Umbilical cord (tissue), 2 donors: Measurements from ENCODE around the gene THAP4. TPM values are rescaled to one million over a fixed set of nuclear protein-coding genes. Genes with fewer than 3 reads are reported as not detected.

Experiments
- DNase-seq: peaks from one replicate; pipeline ENCODE4 v3.0.0-alpha.2; 2015; ENCODE audit warnings: low spot score
- total RNA-seq: library from RNA; depleted of rRNA; stranded (reverse); fragments of >200 nt; gene quantifications from one replicate; pipeline ENCODE4 v1.2.3, GENCODE V29; 2014; ENCODE audit warnings: low replicate concordance; ENCODE audit not compliant: insufficient read depth

THAP4 gene
- total RNA-seq, 1 donor from 2014 or later: 21.4 TPM

DNA sequence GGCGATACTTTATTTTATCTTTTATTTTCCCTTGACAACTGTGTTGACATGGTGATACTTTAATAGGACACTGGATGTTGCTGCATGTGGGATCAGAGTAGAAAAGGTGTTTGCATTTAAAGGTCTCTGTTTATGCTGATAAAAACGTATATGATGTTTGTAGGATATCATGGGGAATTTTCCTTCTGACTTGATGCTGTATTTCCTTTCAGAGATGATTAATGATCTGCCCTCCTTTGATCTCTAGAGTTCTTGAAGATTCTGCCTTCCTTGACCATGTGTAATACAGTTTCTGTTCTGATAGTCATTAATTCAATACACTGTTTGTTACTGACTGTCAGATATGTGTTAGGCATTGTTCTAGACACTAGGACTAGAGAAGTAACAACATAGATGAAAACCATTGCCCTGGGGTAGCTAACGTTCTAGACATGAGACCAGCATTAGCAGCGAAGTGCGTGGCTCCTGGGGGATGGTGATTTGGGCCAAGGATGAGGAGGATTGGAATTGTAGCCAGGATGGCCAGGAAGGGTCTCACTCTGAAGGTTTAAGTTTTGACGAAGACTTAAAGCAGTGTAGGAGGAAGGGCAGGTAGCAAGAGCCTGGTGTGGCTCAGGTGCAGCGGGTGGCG, 3.3 kb upstream of the THAP4 start:
- DNase-seq: no peak

DNA sequence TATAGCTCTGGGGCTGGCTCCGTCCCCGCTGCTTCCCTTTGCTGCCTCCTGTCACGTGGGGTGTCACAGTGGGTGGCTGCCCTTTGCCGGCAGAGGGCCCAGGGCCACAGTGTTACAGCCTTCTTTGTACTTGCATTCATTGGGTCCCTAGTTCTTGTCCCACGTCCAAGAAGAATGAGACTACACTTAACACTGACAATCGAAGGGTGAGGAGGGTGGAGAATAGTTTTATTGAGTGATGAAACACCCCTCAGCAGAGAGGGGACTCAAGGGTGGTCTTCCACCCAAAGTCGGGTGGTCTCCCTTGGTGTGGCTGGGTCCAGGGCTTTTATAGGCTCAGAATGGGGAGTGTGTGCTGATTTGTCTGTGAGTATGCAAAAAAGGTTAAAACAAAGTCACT, 2.4 kb upstream of the THAP4 start:
- DNase-seq: no peak

DNA sequence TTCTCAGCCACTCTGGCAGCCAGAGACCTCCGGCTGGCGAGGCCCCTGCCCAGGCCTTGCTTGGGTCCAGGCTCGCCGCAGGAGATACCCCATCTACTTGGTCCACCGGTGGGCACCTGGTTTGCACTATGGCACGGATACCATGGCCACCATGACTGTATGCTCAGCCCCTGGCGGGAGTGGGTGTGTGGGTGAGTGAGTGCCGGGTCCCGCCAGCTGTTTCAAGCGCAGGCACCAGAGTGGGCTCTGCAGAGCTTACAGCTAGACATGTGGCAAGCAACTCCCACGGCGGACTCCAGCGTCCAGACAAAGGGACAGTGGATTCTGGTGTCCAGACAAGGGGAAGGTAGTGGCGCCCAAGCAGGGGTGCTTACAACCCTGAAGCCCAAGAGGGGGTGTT, 2.0 kb upstream of the THAP4 start:
- no peak for DNase-seq

DNA sequence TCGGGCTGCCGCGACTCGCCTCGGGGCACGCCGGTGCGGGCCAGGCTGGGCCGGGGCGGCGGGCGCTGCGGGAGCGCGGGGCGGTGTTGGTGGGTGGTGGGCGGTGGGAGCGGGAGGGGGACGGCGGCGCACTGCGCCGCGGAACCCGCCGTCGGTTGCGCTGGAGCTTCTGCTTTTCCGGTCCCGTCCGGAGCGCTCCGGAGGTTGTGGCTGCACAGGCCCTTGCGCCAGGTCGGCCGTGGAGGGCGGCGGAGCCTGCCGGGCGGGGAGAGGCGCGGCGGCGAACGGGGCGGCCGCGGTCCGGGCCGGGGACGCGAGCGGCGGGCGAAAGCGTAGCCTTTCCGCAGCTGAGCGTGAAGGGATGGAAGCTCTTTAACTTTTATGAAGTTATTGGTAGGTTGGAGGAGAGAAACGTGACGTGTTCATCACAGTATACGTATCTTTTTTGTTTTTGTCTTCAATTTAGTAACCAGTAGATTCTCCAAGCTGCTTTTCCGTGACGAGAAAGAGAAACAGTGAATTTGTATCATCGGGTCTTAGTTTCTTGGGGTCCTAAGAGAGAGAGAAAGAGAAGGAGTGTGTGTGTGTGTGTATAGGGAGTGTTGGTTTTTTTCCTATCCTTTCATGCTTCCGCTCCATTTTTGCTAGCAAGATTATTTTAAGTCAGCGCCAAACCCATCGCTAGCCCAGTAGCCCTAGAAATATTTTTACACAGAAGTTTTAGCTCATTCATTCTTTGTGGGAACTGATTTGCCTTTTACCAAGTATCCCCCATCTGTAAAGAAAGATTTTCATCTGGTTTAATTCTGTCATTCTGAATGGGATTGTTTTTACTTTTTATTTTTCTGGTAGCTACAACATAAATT, 1.1 kb upstream of the THAP4 start:
- DNase-seq: no peak

DNA sequence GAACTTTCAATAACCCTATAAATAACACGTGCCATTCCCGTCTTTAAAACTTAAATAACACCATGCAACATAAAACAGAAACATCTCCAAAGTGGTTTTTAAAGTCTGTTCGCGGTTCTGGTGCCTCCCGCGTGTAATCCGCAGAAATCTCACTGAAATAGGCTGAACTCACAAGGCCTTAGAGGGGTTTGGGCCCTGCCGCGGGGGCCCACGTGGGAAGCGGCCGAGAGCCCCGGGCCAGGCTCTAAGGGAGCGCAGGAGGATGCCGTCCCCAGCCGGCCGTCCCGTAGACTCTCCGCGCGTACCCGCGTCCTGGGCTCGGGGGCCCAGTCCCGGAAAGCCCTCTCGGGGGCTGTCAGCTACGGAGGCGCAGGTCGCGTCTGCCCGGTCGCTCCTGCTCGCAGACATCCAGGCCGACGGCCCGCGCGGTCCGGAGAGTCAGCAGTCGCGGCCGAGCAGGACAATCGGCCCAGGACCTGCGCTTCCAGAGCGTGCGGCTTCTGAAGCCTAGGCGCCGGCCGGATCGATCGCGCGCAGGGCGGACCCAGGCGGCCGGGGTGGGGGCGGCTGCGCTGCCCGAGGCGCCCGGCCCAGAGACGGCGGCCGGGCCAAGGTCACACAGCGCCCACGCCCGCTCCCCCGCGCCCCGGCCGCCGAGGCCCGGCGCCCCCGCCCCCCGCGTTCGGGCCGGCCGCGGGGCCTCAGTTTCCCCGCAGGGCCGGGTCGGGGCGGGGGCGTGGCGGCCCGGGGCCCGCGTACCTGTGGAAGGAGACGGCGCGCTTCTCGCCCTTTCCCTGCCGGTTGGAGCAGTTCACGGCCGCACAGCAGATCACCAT, 558 bp downstream of the THAP4 start:
- DNase-seq: peak; percentile 33

DNA sequence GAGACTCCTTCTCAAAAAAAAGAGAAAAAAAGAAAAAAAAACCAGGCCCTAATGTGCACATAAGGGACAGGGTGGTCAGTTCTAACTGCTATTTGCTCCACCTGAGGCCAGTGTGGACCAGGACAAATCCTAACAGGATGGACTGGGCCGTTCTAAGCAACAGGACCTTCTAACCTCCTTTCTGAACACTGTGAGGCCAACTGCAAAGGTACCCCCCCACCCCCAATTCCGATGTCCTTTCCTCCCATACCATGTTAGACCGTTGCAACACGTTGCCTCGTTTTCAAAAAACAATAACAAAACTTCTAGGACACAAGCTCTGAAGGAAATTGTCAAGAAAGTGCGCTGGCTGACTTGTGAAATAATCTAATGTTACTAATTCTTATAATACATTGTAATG, 1.2 kb downstream of the THAP4 start:
- no peak for DNase-seq

DNA sequence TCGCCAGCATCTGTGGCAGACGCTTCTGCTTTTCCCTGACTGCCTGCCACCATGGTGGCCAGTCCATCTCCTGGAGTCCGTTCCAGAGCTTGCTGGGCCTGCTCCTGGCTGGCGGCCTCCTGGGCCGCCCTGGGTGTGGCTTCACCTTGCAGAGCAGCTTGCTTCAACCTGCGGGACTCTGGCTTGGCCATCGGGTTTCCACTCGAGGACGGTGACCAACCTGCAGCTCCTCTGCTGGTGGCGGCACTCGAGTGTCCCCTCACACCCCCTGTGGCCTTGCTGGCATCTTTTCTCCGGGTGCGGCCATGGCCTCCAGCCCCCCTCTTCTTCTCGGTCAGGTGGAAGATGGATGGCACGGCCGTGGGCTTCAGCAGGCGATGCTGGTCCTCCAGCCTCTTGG, 3.4 kb downstream of the THAP4 start:
- no peak for DNase-seq

DNA sequence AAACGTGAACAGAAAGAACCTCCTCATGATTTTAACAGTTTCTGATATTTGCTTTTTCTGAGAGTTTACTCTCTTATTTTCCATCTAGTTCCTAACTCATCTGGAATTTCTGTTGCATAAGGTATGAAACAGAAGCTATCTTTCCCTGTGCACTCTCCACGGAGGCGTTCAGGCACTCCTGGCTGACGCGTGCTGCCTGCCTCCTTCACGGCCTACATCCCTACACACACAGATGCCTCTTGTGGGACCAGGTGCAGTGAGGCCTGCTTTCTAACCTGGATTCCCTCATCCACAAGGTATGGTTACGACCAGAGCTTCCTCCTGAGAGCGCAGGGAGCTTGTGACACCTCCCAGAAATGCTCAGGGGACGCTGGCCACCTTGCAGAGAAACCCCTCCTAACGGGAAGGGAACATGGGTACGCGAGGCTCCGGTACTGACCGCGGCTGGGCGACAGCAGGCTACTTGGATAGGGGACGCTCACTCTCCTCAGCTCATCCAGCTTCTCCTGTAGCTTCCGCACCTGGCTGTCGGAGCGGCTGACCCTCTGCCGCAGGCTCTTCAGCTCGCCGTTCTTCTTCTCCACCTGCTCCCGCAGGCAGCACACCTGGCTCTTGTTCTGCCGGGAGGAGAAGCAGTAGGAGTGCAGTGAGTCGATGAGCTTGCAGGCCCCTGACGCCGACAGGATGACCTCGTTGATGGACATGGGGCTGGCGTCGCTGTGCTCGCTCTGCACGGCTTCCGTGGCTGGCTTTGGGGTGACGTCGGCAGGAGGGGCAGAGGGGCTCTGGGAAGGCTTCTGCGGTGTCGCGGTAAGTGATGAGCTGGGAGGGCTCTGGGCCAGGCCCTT, 4.3 kb downstream of the THAP4 start:
- DNase-seq: no peak

DNA sequence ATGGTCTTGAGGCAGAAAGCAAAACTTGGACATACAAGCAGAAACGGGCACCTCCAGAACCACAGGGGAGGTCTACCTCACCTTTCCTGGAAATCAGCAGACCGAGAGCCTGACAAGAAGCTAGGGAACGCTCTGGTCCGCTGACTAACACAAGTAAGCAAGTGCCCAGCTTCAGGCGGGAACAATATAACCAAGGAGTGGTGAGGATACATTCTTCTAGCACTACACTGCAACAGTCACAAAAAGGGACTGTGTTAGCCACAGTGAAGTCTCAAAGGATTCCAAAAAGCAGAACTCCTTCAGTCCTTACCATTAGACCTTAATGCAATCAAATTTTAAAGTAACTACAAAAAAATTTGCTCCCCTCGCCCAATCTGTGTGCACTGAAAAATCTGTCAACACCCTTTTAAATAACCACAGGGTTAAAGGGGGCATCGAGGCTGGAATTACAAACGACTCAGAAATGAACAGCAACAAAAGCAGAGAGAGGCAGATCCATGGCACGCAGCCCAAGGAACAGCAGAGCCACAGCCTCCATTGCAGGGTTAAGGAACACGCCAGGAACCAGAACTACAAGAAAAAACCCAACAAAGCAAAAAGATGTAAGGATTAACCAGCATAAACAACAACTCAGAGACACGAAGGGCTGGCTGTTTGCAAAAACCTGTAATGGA, 7.1 kb downstream of the THAP4 start:
- no peak for DNase-seq

DNA sequence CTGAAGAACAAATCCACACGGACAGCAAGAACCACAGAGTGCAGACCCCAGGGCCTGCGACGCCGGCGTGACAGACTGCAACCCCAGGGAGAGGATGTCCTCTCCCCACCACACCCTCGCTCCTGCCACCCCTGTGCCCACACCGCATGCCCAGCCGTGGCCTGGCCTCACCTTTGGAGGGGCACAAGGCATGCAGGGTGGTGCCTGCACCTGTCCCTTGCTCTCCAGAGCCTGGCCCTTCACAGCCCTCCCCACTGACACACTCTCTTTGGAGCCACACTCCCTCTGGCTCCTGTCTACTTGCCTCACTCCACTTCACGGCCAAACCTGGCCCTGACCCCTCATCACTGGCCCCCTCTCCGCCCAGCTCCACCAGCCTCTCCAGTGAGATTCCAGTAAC, 9.3 kb downstream of the THAP4 start:
- no peak for DNase-seq

DNA sequence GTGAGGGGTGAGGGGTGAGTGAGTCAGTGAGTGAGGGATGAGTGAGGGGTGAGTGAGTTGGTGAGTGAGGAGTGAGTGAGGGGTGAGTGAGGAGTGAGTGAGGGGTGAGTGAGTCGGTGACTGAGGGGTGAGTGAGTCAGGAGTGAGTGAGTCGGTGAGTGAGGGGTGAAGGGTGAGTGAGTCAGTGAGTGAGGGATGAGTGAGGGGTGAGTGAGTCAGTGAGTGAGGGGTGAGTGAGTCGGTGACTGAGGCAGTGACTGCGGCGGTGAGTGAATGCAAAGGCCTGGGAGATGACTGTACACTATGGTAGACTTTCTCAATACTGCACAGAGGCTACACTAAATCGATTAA, 16.6 kb downstream of the THAP4 start:
- DNase-seq: no peak

DNA sequence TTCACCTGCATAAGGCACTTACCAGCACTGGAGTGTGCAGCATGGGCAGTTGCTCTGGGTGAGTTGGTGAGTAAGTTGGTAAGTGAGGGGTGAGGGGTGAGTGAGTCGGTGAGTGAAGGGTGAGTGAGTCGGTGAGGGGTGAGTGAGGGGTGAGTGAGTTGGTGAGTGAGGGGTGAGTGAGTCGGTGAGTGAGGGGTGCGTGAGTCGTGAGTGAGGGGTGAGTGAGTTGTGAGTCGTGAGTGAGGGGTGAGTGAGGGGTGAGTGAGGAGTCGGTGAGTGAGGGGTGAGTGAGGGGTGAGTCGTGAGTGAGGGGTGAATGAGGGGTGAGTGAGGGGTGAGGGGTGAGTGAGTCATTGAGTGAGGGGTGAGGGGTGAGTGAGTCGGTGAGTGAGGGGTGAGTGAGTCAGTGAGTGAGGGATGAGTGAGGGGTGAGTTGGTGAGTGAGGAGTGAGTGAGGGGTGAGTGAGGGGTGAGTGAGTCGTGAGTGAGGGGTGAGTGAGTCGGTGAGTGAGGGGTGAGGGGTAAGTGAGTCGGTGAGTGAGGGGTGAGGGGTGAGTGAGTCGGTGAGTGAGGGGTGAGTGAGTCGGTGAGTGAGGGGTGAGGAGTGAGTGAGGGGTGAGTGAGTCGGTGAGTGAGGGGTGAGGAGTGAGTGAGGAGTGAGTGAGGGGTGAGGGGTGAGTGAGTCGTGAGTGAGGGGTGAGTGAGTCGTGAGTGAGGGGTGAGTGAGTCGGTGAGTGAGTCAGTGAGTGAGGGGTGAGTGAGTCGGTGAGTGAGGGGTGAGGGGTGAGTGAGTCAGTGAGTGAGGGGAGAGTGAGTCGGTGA, 17.1 kb downstream of the THAP4 start:
- DNase-seq: no peak

DNA sequence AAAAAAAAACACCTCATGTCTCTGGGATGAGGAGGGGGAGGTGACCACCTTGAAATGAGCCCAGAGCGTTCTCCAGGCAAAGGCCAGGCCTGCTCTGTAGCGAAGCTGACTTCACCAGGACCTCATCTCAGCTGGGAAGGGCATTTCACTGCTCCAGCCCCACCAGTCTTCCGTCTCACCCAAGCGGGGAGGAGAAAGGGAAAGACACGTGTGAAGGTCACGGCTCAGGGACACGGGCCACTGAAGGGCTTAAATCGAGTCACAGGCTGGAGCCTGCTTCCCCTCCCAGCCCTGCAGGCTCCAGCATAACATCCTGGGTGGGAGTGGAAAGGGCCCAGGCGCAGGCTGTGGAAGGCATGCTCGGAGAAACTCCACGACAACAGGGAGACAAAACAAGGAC, 18.1 kb downstream of the THAP4 start:
- DNase-seq: no peak

DNA sequence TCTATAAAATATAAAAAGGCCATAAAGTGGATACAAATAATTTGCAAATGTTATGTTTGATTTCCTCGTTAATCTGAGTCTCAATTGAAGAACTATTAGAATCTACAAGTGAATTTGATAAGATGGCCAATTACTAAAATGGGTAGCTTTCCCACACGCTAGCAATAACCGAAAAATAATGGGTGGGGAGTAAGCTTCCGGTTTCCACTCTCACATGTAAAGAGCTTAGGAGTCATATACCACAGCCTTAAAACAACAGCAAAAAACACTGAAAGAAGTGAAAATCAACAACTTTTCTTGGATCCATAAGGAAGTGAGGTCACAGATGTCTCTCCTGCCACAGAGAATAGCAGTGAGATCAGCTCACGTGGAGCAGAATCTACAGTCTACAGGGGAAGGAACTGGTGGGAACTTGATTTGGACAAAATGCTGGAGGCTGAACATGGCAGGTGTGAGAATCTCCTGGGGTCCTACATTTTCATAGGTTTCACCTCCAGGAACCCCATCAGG, 18.6 kb downstream of the THAP4 start:
- no peak for DNase-seq

DNA sequence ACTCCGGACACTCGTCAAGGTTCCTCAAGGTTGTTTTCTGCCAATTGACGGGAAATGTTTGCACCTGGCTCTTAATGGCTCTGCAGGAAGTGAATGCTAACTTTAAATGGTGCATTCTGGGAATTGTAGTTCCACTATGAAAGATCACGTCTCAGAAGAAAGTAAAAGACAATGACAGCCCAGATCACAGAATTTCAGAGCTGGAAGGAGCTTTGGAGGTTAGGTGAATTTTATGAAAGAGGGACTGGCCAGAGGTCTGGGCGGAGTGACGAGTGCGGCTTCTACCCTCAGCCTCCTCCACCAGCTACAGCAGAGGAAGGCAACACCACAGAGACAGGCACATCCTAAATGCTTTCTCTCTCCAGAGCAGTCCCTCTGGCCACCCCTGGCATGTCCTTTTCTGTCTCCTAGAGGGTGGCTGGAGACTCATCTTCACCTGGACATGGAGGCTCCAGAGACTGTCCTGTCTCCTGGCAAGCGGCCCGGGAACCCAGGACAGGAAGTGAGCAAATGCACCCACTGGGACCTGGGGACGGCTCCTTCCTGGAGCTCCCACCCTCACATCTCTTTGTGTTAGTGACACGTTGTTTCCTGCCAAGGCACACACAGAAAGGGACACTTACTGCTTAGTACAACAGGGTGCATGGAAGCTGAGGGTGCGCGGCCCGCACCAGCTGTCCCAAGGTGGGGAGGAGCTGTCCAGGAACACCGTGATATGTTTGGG, 19.4 kb downstream of the THAP4 start:
- peak; percentile 22 for DNase-seq

DNA sequence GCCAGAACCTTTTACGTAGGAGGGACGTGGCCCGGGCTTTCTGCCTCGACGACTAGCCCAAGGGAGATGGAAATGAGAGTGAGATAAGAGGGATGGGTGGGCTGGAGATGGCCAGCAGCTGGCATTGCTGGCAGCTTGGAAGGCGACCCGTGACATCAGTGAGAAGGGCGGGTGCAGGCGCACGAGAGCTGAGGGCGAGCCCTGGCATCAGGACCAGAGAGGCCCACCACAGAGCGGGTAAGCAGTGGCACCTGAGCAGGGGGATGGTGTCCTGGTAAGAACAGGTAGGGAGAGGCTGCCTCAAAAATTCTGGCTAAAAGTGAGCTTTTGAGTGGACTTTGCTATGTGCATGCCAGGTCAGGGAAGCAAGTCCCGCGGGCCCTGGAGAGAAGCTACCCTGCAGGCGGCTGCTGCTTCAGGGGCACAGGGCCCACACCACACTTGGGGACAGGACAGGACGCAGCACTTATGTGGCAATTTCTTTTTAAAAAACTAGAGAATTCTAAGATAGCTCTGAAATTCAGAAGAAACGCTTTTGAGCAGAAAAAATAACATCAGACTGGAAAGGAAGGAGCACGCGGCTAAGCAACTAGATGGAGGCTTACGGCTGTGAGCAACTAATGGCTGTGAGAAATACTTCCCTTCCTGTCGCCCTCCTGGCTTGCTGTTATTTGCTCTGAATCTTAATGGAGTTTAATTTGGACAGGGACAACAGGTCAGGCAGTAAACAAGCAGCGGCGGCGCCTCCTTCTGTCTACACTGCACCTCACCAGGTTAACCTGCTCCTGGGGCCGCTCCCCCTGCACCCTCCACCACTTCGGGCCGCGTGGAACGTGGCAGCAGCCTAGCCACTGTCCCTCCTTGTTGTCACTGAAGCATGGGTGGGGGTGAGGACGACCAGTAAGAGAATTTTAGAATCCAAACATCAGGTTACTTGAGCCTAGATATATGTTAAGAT, 20.5 kb downstream of the THAP4 start:
- DNase-seq: no peak

DNA sequence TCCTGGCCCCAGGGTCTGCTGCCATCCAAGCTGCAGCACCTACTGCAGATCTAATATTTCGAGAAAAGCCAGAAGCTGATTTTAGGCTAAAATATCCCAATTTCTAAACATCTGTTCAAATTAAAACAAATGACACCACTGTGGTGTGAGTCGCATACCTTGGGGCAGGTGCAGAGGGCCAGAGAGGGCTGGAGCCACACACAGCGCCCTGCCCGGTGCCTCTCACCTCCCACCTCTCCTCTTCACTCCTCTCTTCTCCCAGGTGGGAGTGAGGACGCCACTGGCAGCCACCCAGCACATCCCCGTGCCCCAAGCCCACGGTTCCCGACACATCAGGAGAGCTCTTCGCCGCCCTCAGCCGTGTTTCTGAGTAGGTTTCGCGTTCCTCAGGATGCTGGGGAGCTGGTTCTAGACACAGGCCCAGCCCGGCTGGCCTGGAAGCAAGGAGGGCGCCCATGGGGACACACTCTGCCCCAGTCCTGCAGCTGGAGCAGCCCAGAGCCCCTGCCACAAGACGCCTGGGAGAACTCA, 21.4 kb downstream of the THAP4 start:
- DNase-seq: no peak

DNA sequence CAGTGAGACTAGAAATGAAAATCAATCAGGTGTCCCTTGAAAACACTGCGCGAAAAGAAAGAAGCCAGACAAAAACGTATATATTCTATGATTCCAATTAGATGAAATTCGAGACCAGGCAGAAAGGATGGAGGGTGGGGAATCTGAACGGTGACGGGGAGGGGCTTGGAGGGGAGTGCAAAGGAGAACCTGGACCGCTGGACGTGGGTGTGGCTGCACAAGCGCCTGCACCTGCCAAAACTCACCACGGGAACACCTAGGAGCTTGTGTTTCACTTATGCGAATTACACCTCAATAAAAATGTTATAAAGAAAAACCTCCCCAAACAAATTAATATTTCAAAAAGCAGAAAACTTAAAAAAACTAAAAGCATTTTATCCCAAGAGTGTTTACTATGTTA, 21.9 kb downstream of the THAP4 start:
- no peak for DNase-seq
